OCI-M2 (cell line): ENCODE data around the gene CMSS1.
A peak's percentile ranks its signal among the peaks of the same experiment; 100 is the strongest.

ENCODE experiments used
- DNase-seq: peaks from one replicate; lab custom pipeline; 2025; ENCODE audit not compliant: unreplicated experiment; lab: John Stamatoyannopoulos, UW

The CMSS1 gene

GRCh38 chr3:99901200-99901926 lies 83.7 kb downstream of the CMSS1 start:
- no peak for DNase-seq

GRCh38 chr3:99902091-99902490 lies 84.4 kb downstream of the CMSS1 start:
- no peak for DNase-seq

GRCh38 chr3:99903869-99904268 lies 86.2 kb downstream of the CMSS1 start:
- DNase-seq = no peak

GRCh38 chr3:99907959-99908544 lies 90.4 kb downstream of the CMSS1 start:
- no peak for DNase-seq

- DNase-seq = no peak
These were observed 92.2 kb downstream of the CMSS1 start for GRCh38 chr3:99909714-99910495.

GRCh38 chr3:99910752-99911290 lies 93.2 kb downstream of the CMSS1 start:
- DNase-seq = no peak

GRCh38 chr3:99911433-99911832 lies 93.8 kb downstream of the CMSS1 start:
- no peak for DNase-seq

- no peak for DNase-seq
These were observed 98.3 kb downstream of the CMSS1 start for GRCh38 chr3:99915906-99916432.

- DNase-seq = no peak
These were observed 101.1 kb downstream of the CMSS1 start for GRCh38 chr3:99918715-99919114.

- no peak for DNase-seq
These were observed 102.0 kb downstream of the CMSS1 start for GRCh38 chr3:99919694-99920093.

- DNase-seq = peak; percentile 6
These were observed 103.1 kb downstream of the CMSS1 start for GRCh38 chr3:99920481-99921376.

- no peak for DNase-seq
These were observed 103.7 kb downstream of the CMSS1 start for GRCh38 chr3:99921377-99921695.

GRCh38 chr3:99921986-99922385 lies 104.3 kb downstream of the CMSS1 start:
- no peak for DNase-seq

GRCh38 chr3:99923873-99924272 lies 106.2 kb downstream of the CMSS1 start:
- DNase-seq = no peak

GRCh38 chr3:99925584-99926230 lies 108.0 kb downstream of the CMSS1 start:
- no peak for DNase-seq

GRCh38 chr3:99927671-99928457 lies 110.2 kb downstream of the CMSS1 start:
- DNase-seq = no peak

GRCh38 chr3:99928771-99929744 lies 111.4 kb downstream of the CMSS1 start:
- DNase-seq = no peak

GRCh38 chr3:99929745-99930139 lies 112.1 kb downstream of the CMSS1 start:
- DNase-seq = no peak
